T-cell (primary cell): ENCODE results near the gene NKAIN2. TPM values are rescaled to one million over a fixed set of nuclear protein-coding genes. Genes with fewer than 3 reads are reported as not detected.
"Not testable (repeated sequence)": the region's sequence is repeated elsewhere in the genome, so short reads cannot be mapped to it uniquely, and the experiment has no call there.

Source experiments
- ATAC-seq, 4 experiments: fragments of 200-7000 bp in 3 of 4; fragments of 150-1000 bp in 1 of 4; cut with Tn5 transposase; replicated peaks in 1 of 4; 1 replicate in 3 of 4; 2 replicates in 1 of 4; pipeline ENCODE4 v1.10.0; 2021; ENCODE audit warnings: moderate library complexity in 3 of 4, mild to moderate bottlenecking in 2 of 4, moderate number of reproducible peaks in 1 of 4
- CTCF ChIA-PET, 2 donors: fragments of 300-600 bp; sonication (Branson Sonifier 250); formaldehyde crosslinking; loops; one replicate each; lab custom pipeline; 2022; ENCODE audit warnings: antibody characterized with exemption in 2 of 2; lab: Charles Lee
- POLR2A ChIA-PET, 2 donors: fragments of 300-600 bp; sonication (Branson Sonifier 250); formaldehyde crosslinking; loops; one replicate each; lab custom pipeline; 2022; ENCODE audit warnings: antibody characterized with exemption in 2 of 2; lab: Charles Lee
- DNase-seq, 35 experiments: peaks; one replicate each; pipeline versions ENCODE4 v3.0.0 to v3.0.0-alpha.2; 2013 to 2023
- H3K27ac ChIP-seq: one replicate; pipeline ENCODE4 v1.5.1; 2013; ENCODE audit warnings: low read length
- H3K27me3 ChIP-seq, 2 experiments: replicated peaks in 1 of 2; 1 replicate in 1 of 2; 2 replicates in 1 of 2; pipeline versions ENCODE4 v1.6.1 to v1.7.0; 2013; ENCODE audit warnings: low read length in 1 of 2, mixed read lengths in 1 of 2; ENCODE audit not compliant: control insufficient read depth in 2 of 2, insufficient read depth in 2 of 2; ENCODE audit errors: extremely low read depth in 1 of 2
- H3K36me3 ChIP-seq, 2 donors: 1 replicate in 1 of 2; 2 replicates in 1 of 2; pipeline versions ENCODE4 v1.6.1 to v1.7.0; 2013; ENCODE audit warnings: low read length in 1 of 2; ENCODE audit not compliant: control insufficient read depth in 2 of 2, insufficient read depth in 1 of 2; ENCODE audit errors: extremely low read depth in 1 of 2
- H3K4me1 ChIP-seq, 2 experiments: 1 replicate in 1 of 2; 2 replicates in 1 of 2; pipeline versions ENCODE4 v1.6.1 to v1.7.0; 2013; ENCODE audit warnings: low read length in 2 of 2, mixed read lengths in 1 of 2; ENCODE audit not compliant: insufficient read depth in 2 of 2, control insufficient read depth in 1 of 2; ENCODE audit errors: extremely low read depth in 1 of 2
- H3K4me3 ChIP-seq, 2 donors: 1 replicate in 1 of 2; 2 replicates in 1 of 2; pipeline versions ENCODE4 v1.5.1 to v1.7.0; 2013; ENCODE audit warnings: mild to moderate bottlenecking in 2 of 2, low read length in 1 of 2, moderate library complexity in 1 of 2; ENCODE audit not compliant: control insufficient read depth in 1 of 2; ENCODE audit errors: extremely low read depth in 1 of 2
- H3K9me3 ChIP-seq: 2 replicates; pipeline ENCODE4 v1.7.0; 2013
- H3K27ac Mint-ChIP-seq, 2 donors: one replicate each; pipeline ENCODE4 v1.8.0; 2020 to 2021; ENCODE audit warnings: mild to moderate bottlenecking in 2 of 2, mixed read lengths in 2 of 2
- H3K27me3 Mint-ChIP-seq, 2 donors: one replicate each; pipeline ENCODE4 v1.8.0; 2021 to 2022; ENCODE audit warnings: mixed read lengths in 2 of 2
- H3K36me3 Mint-ChIP-seq: one replicate; pipeline ENCODE4 v1.8.0; 2021; ENCODE audit warnings: mixed read lengths
- H3K4me1 Mint-ChIP-seq, 3 donors: one replicate each; pipeline ENCODE4 v1.8.0; 2020 to 2022; ENCODE audit warnings: mixed read lengths in 3 of 3, mild to moderate bottlenecking in 1 of 3
- H3K4me3 Mint-ChIP-seq, 3 donors: one replicate each; pipeline ENCODE4 v1.8.0; 2020 to 2022; ENCODE audit warnings: mild to moderate bottlenecking in 3 of 3, mixed read lengths in 3 of 3, moderate library complexity in 3 of 3
- H3K9me3 Mint-ChIP-seq, 3 donors: one replicate each; pipeline ENCODE4 v1.8.0; 2020 to 2022; ENCODE audit warnings: mixed read lengths in 3 of 3
- WGBS: methylation state at CpG from one replicate; pipeline ENCODE4 v1.1.5; 2013; ENCODE audit warnings: missing lambda C conversion rate; ENCODE audit not compliant: insufficient coverage; 5-methylcytosine and 5-hydroxymethylcytosine counted together
- total RNA-seq, 35 experiments: library from RNA in 6 of 35; stranded (reverse) in 6 of 35; fragments of 120-200 nt in 1 of 35; gene quantifications; one replicate each; pipeline versions ENCODE4 v1.2.1 to v1.2.4 and lab custom pipeline; 2013 to 2026

The NKAIN2 gene
- total RNA-seq, 5 donors from 2014 or later (not counting 1 experiment from before 2014, with no cell fraction given), result 0.13 TPM; not detected in 4

DNA sequence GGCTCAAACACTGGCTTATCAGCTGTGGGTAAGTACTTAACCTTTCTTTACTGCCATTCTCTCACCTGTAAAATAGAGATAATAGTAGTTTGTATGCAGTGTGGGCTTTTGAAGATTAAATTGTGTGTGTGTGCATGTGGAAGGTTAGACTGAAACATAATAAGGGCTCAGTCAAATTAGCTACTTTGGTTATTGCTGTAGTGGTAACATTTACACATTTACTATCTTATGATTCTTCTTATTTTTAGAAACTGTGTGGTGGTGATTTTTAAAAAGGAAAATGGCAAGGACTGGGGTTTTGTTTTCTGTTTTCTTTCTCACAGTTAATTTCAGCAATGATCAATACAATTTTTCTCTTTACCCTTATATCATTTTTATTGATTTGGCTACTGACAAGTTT lies 206.9 kb downstream of the NKAIN2 start:
- Mint-ChIP-seq H3K36me3 (no peaks in the 10 kb centered on the region), H3K27ac (no peak overlapping the region), H3K27me3 (no peaks in the 10 kb centered on the region), H3K9me3 (peaks cover 3 to 4% (median 4%) of the 10 kb centered on the region in 3 donors), H3K4me1 (no peaks in the 10 kb centered on the region), H3K4me3 (no peak overlapping the region)
- H3K27me3 ChIP-seq, result no peaks in the 10 kb centered on the region
- POLR2A ChIA-PET, result no interaction called here
- no peaks in the 10 kb centered on the region for H3K4me1 ChIP-seq
- H3K9me3 ChIP-seq, result no peaks in the 10 kb centered on the region
- DNase-seq, result no peak
- H3K36me3 ChIP-seq, result no peaks in the 10 kb centered on the region
- CTCF ChIA-PET, result no interaction called here
- no peak for ATAC-seq
- no peak overlapping the region for H3K4me3 ChIP-seq
- H3K27ac ChIP-seq, result no peak overlapping the region

DNA sequence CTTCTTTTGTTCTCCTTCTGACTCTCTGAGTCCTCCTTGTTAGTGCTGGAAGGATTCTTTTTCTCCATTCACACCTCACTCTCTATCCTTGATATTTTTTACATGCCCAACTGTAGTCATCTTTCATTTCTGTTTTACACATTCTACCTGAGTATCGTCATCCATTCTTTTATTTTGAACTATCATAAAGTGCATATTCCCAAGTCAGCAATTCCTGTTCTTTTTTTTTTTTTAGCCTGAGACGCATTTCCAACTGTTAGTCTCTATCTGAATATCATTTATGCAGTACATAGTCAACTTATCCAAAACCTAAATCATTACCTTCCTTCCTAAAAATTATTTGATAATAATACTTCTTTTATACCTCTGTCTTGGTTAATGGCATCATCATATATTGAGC lies 207.5 kb downstream of the NKAIN2 start:
- H3K4me3 ChIP-seq, result no peak overlapping the region
- peaks cover under 1 to 4% (median 3%) of the 10 kb centered on the region in 3 donors for H3K9me3 Mint-ChIP-seq
- H3K4me1 Mint-ChIP-seq, result no peaks in the 10 kb centered on the region
- no peaks in the 10 kb centered on the region for H3K36me3 Mint-ChIP-seq
- no peak for ATAC-seq
- H3K27ac Mint-ChIP-seq, result no peak overlapping the region
- H3K4me1 ChIP-seq, result no peaks in the 10 kb centered on the region
- no peaks in the 10 kb centered on the region for H3K27me3 Mint-ChIP-seq
- H3K36me3 ChIP-seq, result no peaks in the 10 kb centered on the region
- no peaks in the 10 kb centered on the region for H3K9me3 ChIP-seq
- DNase-seq, result no peak
- no peak overlapping the region for H3K27ac ChIP-seq
- ChIA-PET POLR2A (no interaction called here), CTCF (no interaction called here)
- H3K4me3 Mint-ChIP-seq, result no peak overlapping the region
- 100% methylated on average over 1 of the region's 2 CpGs for WGBS
- no peaks in the 10 kb centered on the region for H3K27me3 ChIP-seq

DNA sequence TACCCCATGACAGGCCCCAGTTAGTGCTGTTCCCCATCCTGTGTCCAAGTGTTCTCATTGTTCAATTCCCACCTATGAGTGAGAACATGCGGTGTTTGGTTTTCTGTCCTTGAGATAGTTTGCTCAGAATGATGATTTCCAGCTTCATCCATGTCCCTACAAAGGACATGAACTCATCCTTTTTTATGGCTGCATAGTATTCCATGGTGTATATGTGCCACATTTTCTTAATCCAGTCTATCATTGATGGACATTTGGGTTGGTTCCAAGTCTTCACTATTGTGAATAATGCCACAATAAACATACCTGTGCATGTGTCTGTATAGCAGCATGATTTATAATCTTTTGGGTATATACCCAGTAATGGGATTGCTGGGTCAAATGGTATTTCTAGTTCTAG lies 218.4 kb downstream of the NKAIN2 start:
- not testable (repeated sequence) for H3K36me3 Mint-ChIP-seq

DNA sequence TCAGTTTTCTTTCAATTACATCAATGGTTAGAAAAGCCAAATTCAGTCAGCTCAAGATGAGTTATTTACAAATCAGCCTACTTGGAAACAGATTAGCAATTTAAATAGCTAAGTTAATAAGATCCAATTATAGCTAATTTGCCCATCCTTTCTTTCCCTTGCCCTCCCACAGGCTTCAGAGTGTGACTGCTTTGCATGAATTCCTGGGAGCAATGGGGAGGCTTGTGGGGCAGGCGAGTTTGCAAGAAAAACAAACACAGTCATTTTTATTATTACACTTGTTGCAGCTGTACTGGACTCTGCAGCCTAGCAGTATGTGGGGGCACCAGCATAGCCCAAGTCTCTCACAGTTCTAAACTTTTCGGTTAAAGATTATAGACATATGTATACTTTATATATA lies 219.0 kb downstream of the NKAIN2 start:
- no peak overlapping the region for H3K27ac ChIP-seq
- ChIA-PET CTCF (no interaction called here), POLR2A (no interaction called here)
- Mint-ChIP-seq H3K4me1 (no peaks in the 10 kb centered on the region), H3K4me3 (no peak overlapping the region), H3K36me3 (no peaks in the 10 kb centered on the region), H3K27ac (no peak overlapping the region), H3K27me3 (no peaks in the 10 kb centered on the region), H3K9me3 (peaks cover 1 to 7% (median 4%) of the 10 kb centered on the region in 3 donors)
- DNase-seq (no peak), ATAC-seq (no peak)
- no peaks in the 10 kb centered on the region for H3K4me1 ChIP-seq
- H3K9me3 ChIP-seq, result no peaks in the 10 kb centered on the region
- no peaks in the 10 kb centered on the region for H3K36me3 ChIP-seq
- no peak overlapping the region for H3K4me3 ChIP-seq
- H3K27me3 ChIP-seq, result no peaks in the 10 kb centered on the region
- no CpG with 5 or more reads among the region's 2 CpGs for WGBS

More for the DNA sequence above, 218.4 kb downstream of the NKAIN2 start:
- H3K9me3 Mint-ChIP-seq, H3K36me3 ChIP-seq, H3K27ac Mint-ChIP-seq, ATAC-seq, H3K9me3 ChIP-seq, H3K4me1 Mint-ChIP-seq, H3K27me3 ChIP-seq, H3K4me3 Mint-ChIP-seq, H3K27me3 Mint-ChIP-seq, H3K4me1 ChIP-seq, DNase-seq, POLR2A ChIA-PET, H3K27ac ChIP-seq, CTCF ChIA-PET, H3K4me3 ChIP-seq: not testable (repeated sequence)
- WGBS, result no CpG with 5 or more reads among the region's 1 CpG

GRCh38 chr6:124026694-124027093 lies 223.0 kb downstream of the NKAIN2 start:
- no peak for ATAC-seq

DNA sequence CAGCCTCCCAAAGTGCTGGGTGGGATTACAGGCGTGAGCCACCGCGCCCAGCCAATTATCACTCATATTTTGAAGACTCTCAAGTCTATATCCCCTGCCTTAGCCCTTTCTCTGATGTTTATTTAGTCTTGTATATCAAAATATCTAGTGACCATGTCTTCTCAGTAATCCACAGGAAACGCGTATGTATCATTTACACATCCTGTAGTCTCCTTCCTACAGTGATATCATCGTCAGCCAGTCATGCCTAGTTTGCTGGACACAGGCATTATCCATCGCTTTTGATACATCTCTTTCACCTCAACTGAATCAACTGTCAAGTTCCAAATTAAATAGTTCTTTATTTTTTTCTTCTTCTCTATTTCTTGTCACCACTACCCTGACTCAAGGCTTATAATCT lies 223.7 kb downstream of the NKAIN2 start:
- DNase-seq (no peak), ATAC-seq (no peak)
- Histone ChIP-seq H3K27ac (no peak overlapping the region), H3K36me3 (no peaks in the 10 kb centered on the region), H3K27me3 (no peaks in the 10 kb centered on the region), H3K9me3 (no peaks in the 10 kb centered on the region), H3K4me3 (no peak overlapping the region), H3K4me1 (no peaks in the 10 kb centered on the region)
- no peaks in the 10 kb centered on the region for H3K36me3 Mint-ChIP-seq
- H3K4me1 Mint-ChIP-seq, result no peaks in the 10 kb centered on the region
- ChIA-PET CTCF (no interaction called here), POLR2A (no interaction called here)
- H3K9me3 Mint-ChIP-seq, result peaks cover 0 to 5% (median 4%) of the 10 kb centered on the region in 3 donors
- no peaks in the 10 kb centered on the region for H3K27me3 Mint-ChIP-seq
- 89% methylated on average over 4 of the region's 7 CpGs for WGBS
- no peak overlapping the region for H3K27ac Mint-ChIP-seq
- H3K4me3 Mint-ChIP-seq, result no peak overlapping the region

More at GRCh38 chr6:124026694-124027093, 223.0 kb downstream of the NKAIN2 start:
- Histone ChIP-seq H3K27ac (no peak overlapping the region), H3K36me3 (no peaks in the 10 kb centered on the region), H3K27me3 (no peaks in the 10 kb centered on the region), H3K9me3 (no peaks in the 10 kb centered on the region), H3K4me3 (no peak overlapping the region), H3K4me1 (no peaks in the 10 kb centered on the region)
- no peak overlapping the region for H3K4me3 Mint-ChIP-seq
- H3K27ac Mint-ChIP-seq, result no peak overlapping the region
- no peaks in the 10 kb centered on the region for H3K4me1 Mint-ChIP-seq
- no peak for DNase-seq
- CTCF ChIA-PET, result no interaction called here
- WGBS, result 73% methylated on average over 2 of the region's 2 CpGs
- H3K9me3 Mint-ChIP-seq, result peaks cover 0 to 4% (median 4%) of the 10 kb centered on the region in 3 donors
- H3K36me3 Mint-ChIP-seq, result no peaks in the 10 kb centered on the region
- POLR2A ChIA-PET, result no interaction called here
- no peaks in the 10 kb centered on the region for H3K27me3 Mint-ChIP-seq

DNA sequence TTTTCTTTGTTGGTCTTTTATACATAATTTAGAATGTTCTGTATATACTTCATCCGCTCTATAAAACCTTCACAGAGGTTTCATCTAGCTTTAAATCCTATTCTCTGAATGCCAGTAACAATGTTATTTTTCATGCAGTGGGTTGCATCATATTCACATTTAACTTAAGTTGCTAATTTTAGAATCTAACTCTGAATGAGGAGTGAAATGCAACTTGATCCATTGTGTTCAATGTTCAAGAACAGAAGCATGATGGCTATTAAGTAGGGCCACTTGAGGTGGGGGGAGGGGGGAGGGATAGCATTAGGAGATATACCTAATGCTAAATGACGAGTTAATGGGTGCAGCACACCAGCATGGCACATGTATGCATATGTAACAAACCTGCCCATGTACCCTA lies 224.5 kb downstream of the NKAIN2 start:
- Mint-ChIP-seq H3K4me1 (no peaks in the 10 kb centered on the region), H3K27me3 (no peaks in the 10 kb centered on the region), H3K27ac (no peak overlapping the region), H3K36me3 (no peaks in the 10 kb centered on the region), H3K9me3 (peaks cover 0 to 6% (median 4%) of the 10 kb centered on the region in 3 donors), H3K4me3 (no peak overlapping the region)
- Histone ChIP-seq H3K36me3 (no peaks in the 10 kb centered on the region), H3K27ac (no peak overlapping the region), H3K4me1 (no peaks in the 10 kb centered on the region), H3K27me3 (no peaks in the 10 kb centered on the region), H3K4me3 (no peak overlapping the region), H3K9me3 (no peaks in the 10 kb centered on the region)
- POLR2A ChIA-PET, result no interaction called here
- DNase-seq, result no peak
- no peak for ATAC-seq
- CTCF ChIA-PET, result no interaction called here
- WGBS, result no CpG with 5 or more reads among the region's 2 CpGs
